PC-3 (cell line): ENCODE measurements around the gene MBLAC2. TPM values are rescaled to one million over a fixed set of nuclear protein-coding genes. Genes with fewer than 3 reads are reported as not detected.

Experiments
- ATAC-seq: fragments of 200-7000 bp; cut with Tn5 transposase; 2 replicates; pipeline ENCODE4 v1.9.1; 2020; ENCODE audit warnings: mild to moderate bottlenecking, moderate library complexity
- BruUV-seq: library from RNA; stranded (reverse); fragments of 400-500 nt; replicated peaks from 2 replicates; lab custom pipeline; 2021; lab: Mats Ljungman, UMichigan
- CTCF ChIA-PET: fragments of 300-600 bp; sonication (Branson Sonifier 250); formaldehyde crosslinking; loops from one replicate; lab custom pipeline; 2022; ENCODE audit warnings: antibody characterized with exemption; lab: Charles Lee
- POLR2A ChIA-PET: fragments of 300-600 bp; sonication (Branson Sonifier 250); formaldehyde crosslinking; loops from one replicate; lab custom pipeline; 2022; ENCODE audit warnings: antibody characterized with exemption; ENCODE audit not compliant: unreplicated experiment; lab: Charles Lee
- DNase-seq: peaks from one replicate; pipeline ENCODE4 v3.0.0-alpha.2; 2015
- H2AFZ ChIP-seq: fragments of 300-600 bp; sonication (generic); 2 replicates; pipeline ENCODE4 v1.6.0; 2016; ENCODE audit warnings: antibody characterized with exemption, low read length
- H3F3A ChIP-seq: fragments of 300-600 bp; sonication (generic); one replicate; pipeline ENCODE4 v1.6.0; 2017; ENCODE audit warnings: antibody characterized with exemption, low read length, control low read depth, mild to moderate bottlenecking; ENCODE audit not compliant: unreplicated experiment
- H3K27ac ChIP-seq: fragments of 300-600 bp; sonication (generic); 2 replicates; pipeline ENCODE4 v1.5.1; 2016; ENCODE audit warnings: mild to moderate bottlenecking, low read length
- H3K27me3 ChIP-seq: fragments of 300-600 bp; sonication (generic); 2 replicates; pipeline ENCODE4 v1.6.1; 2016; ENCODE audit warnings: low read length, mixed read lengths
- H3K36me3 ChIP-seq: fragments of 300-600 bp; sonication (generic); 2 replicates; pipeline ENCODE4 v1.6.1; 2016; ENCODE audit warnings: low read depth, mixed run types, low read length, mixed read lengths
- H3K4me1 ChIP-seq: fragments of 300-600 bp; sonication (generic); 2 replicates; pipeline ENCODE4 v1.5.1; 2016; ENCODE audit warnings: low read length; ENCODE audit not compliant: insufficient read depth
- H3K4me2 ChIP-seq: fragments of 300-600 bp; sonication (generic); 2 replicates; pipeline ENCODE4 v1.6.0; 2016; ENCODE audit warnings: low read length
- H3K4me3 ChIP-seq: fragments of 300-600 bp; sonication (generic); 2 replicates; pipeline ENCODE4 v1.5.1; 2016; ENCODE audit warnings: mild to moderate bottlenecking, low read length, mixed read lengths
- H3K79me2 ChIP-seq: fragments of 300-600 bp; sonication (generic); 2 replicates; pipeline ENCODE4 v1.6.1; 2017; ENCODE audit warnings: low read length, mixed read lengths
- H3K9ac ChIP-seq: fragments of 300-600 bp; sonication (generic); 2 replicates; pipeline ENCODE4 v1.6.0; 2016; ENCODE audit warnings: mild to moderate bottlenecking, low read length
- H3K9me2 ChIP-seq: fragments of 300-600 bp; sonication (generic); replicated peaks from 2 replicates; pipeline ENCODE4 v1.6.1; 2016; ENCODE audit warnings: mixed run types, low read length, mixed read lengths
- H3K9me3 ChIP-seq: fragments of 300-600 bp; sonication (generic); 2 replicates; pipeline ENCODE4 v1.6.1; 2016; ENCODE audit warnings: low read length, mixed read lengths
- H4K20me1 ChIP-seq: fragments of 300-600 bp; sonication (generic); 2 replicates; pipeline ENCODE4 v1.6.1; 2016; ENCODE audit warnings: low read length, mixed read lengths
- CTCF ChIP-seq: fragments of 300-600 bp; sonication (generic); conservative IDR thresholded peaks from 2 replicates; pipeline ENCODE4 v1.5.1; 2017; ENCODE audit warnings: antibody characterized with exemption, low read depth, mild to moderate bottlenecking, low read length
- EZH2 ChIP-seq: fragments of 300-600 bp; sonication (generic); IDR thresholded peaks from one replicate; pipeline ENCODE4 v1.6.1; 2017; ENCODE audit warnings: antibody characterized with exemption, mild to moderate bottlenecking, low read length; ENCODE audit not compliant: unreplicated experiment
- EZH2phosphoT487 ChIP-seq: fragments of 300-600 bp; sonication (generic); IDR thresholded peaks from 2 replicates; pipeline ENCODE4 v1.6.1; 2018; ENCODE audit warnings: mild to moderate bottlenecking, antibody characterized with exemption, low read length, borderline replicate concordance
- intact Hi-C: fragments of 100-400 bp; cut with micrococcal nuclease; formaldehyde crosslinking; loops from 2 replicates; pipeline ENCODE4 v1.9.0; 2023
- total RNA-seq: library from RNA; depleted of rRNA; stranded (reverse); fragments of >200 nt; gene quantifications from 2 replicates; pipeline ENCODE4 v1.2.3, GENCODE V29; 2014

Gene MBLAC2
- total RNA-seq, 1 experiment from 2014 or later, result 7.8 TPM

- H3K9ac ChIP-seq, result peak overlapping the region; percentile 85
- H3K4me3 ChIP-seq, result peak overlapping the region; percentile 94
- TSS peak; percentile 29 for BruUV-seq
- DNase-seq (peak; percentile 47), ATAC-seq (peak; percentile 26)
- no peaks in the 10 kb centered on the region for H4K20me1 ChIP-seq
- peak overlapping the region; percentile 89 for H2AFZ ChIP-seq
- no peaks in the 10 kb centered on the region for H3K9me2 ChIP-seq
- no peaks in the 10 kb centered on the region for H3K9me3 ChIP-seq
- intact Hi-C loops, result loop anchor here (1.0 to 2.0 kb wide), 6 partner anchors 35 to 310 kb away; partner anchors contain the start of genes ADGRV1 and LYSMD3
- no peaks in the 10 kb centered on the region for H3K36me3 ChIP-seq
- H3K4me2 ChIP-seq, result peak overlapping the region; percentile 90
- ChIA-PET POLR2A (interaction anchor here (0.6 to 2.1 kb wide), 4 partner anchors 45 to 421 kb away, joined by 3 to 5 read pairs (median 4); partner anchors contain the start of gene LYSMD3), CTCF (interaction anchor here (0.6 to 1.6 kb wide), 2 partner anchors 56 to 57 kb away, joined by 3 to 7 read pairs; partner anchors contain the start of gene LYSMD3)
- peaks cover 85% of the 10 kb centered on the region for H3K79me2 ChIP-seq
- H3K4me1 ChIP-seq, result peaks cover 25% of the 10 kb centered on the region
- H3K27ac ChIP-seq, result peak overlapping the region; percentile 68
- no peak for TF ChIP-seq EZH2phosphoT487
- no peak for TF ChIP-seq EZH2
- TF ChIP-seq CTCF, result no peak
- H3F3A ChIP-seq, result no peaks in the 10 kb centered on the region
- no peaks in the 10 kb centered on the region for H3K27me3 ChIP-seq
These were observed 956 bp downstream of the MBLAC2 start for GRCh38 chr5:90473396-90474234.

GRCh38 chr5:90472783-90473395 is 1.7 kb downstream of the MBLAC2 start:
- no peak for DNase-seq
- no peak for TF ChIP-seq EZH2phosphoT487
- TF ChIP-seq CTCF, result no peak
- no peak for TF ChIP-seq EZH2
- H3K27ac ChIP-seq, result no peak overlapping the region
- no peaks in the 10 kb centered on the region for H4K20me1 ChIP-seq
- intact Hi-C loops, result no loop called here
- H3K9me2 ChIP-seq, result no peaks in the 10 kb centered on the region
- no peaks in the 10 kb centered on the region for H3F3A ChIP-seq
- H3K4me3 ChIP-seq, result peak overlapping the region; percentile 94
- ChIA-PET CTCF (interaction anchor here (0.6 kb wide), 1 partner anchor 56 kb away, joined by 4 read pairs; the partner anchor contains the start of gene LYSMD3), POLR2A (interaction anchor here (0.6 kb wide), 1 partner anchor 62 kb away, joined by 3 read pairs; no protein-coding TSS in a partner anchor)
- no TSS peak for BruUV-seq
- peaks cover 81% of the 10 kb centered on the region for H3K79me2 ChIP-seq
- H3K9me3 ChIP-seq, result no peaks in the 10 kb centered on the region
- H3K36me3 ChIP-seq, result no peaks in the 10 kb centered on the region
- ATAC-seq, result peak; percentile 0; the same call in 1 of the 2 replicates
- H3K4me1 ChIP-seq, result peaks cover 25% of the 10 kb centered on the region
- H3K9ac ChIP-seq, result peak overlapping the region; percentile 85
- H3K27me3 ChIP-seq, result no peaks in the 10 kb centered on the region
- H2AFZ ChIP-seq, result peak overlapping the region; percentile 89
- peak overlapping the region; percentile 90 for H3K4me2 ChIP-seq
